Peyer's patch (tissue), 4 donors: ENCODE results near the gene GNAZ.

ENCODE experiments used
- CTCF ChIP-seq, 6 experiments: fragments of 450-650 bp in 4 of 6; fragments of 200-600 bp in 2 of 6; sonication (generic) in 1 of 6; IDR thresholded peaks; one replicate each; pipeline ENCODE4 v1.5.1; 2017 to 2019; ENCODE audit warnings: antibody characterized with exemption in 6 of 6, mild to moderate bottlenecking in 3 of 6, moderate library complexity in 1 of 6
- POLR2A ChIP-seq, 2 donors: fragments of 450-650 bp; IDR thresholded peaks; one replicate each; pipeline ENCODE4 v1.5.1; 2017; ENCODE audit warnings: antibody characterized with exemption in 2 of 2, mild to moderate bottlenecking in 2 of 2, moderate library complexity in 2 of 2

GRCh38 chr22:23089010-23089409, 18.7 kb downstream of the GNAZ start:
- no peak for TF ChIP-seq CTCF (IDR thresholded peaks at IDR 0.05)
- TF ChIP-seq POLR2A (IDR thresholded peaks at IDR 0.05) = no peak
